SK-N-SH (cell line): Measurements from ENCODE around the gene CSPG4. TPM values are rescaled to one million over a fixed set of nuclear protein-coding genes. Genes with fewer than 3 reads are reported as not detected.

ENCODE experiments used
- CTCF ChIA-PET: fragments of 300-600, 350-600 bp; formaldehyde crosslinking; extraction: SDS; loops from one replicate; lab custom pipeline; 2021; lab: Yijun Ruan, JAX
- POLR2A ChIA-PET: fragments of 350-600 bp; sonication (Branson Sonifier 250); formaldehyde crosslinking; extraction: SDS; loops from one replicate; lab custom pipeline; 2020; ENCODE audit warnings: antibody characterized with exemption, inconsistent platforms; lab: Yijun Ruan, JAX
- DNase-seq: peaks from one replicate; pipeline ENCODE4 v3.0.0; 2012
- H2AFZ ChIP-seq: fragments of 200-600 bp; sonication (generic); 2 replicates; pipeline ENCODE4 v1.8.1; 2016; ENCODE audit warnings: antibody characterized with exemption, mild to moderate bottlenecking, low read depth
- H3F3A ChIP-seq: fragments of 200-600 bp; sonication (generic); replicated peaks from 2 replicates; pipeline ENCODE3; 2016; ENCODE audit warnings: antibody characterized with exemption, mild to moderate bottlenecking; ENCODE audit not compliant: insufficient read depth
- H3K27ac ChIP-seq, 2 experiments: fragments of 200-500 bp in 1 of 2; fragments of 200-600 bp in 1 of 2; sonication (Bioruptor generic) in 1 of 2; sonication (generic), shearing (Covaris generic) in 1 of 2; 2 replicates each; pipeline versions ENCODE4 v1.5.1 to v1.6.1; 2014 to 2016; ENCODE audit warnings: low read depth in 2 of 2, inconsistent platforms in 1 of 2, low read length in 1 of 2, mild to moderate bottlenecking in 1 of 2, mixed read lengths in 1 of 2
- H3K27me3 ChIP-seq: fragments of 200-600 bp; sonication (generic), shearing (Covaris generic); 2 replicates; pipeline ENCODE4 v1.6.1; 2016; ENCODE audit warnings: mixed run types; ENCODE audit not compliant: insufficient read depth
- H3K36me3 ChIP-seq, 2 experiments: fragments of 200-500 bp in 1 of 2; fragments of 200-600 bp in 1 of 2; sonication (Bioruptor generic) in 1 of 2; sonication (generic) in 1 of 2; replicated peaks in 1 of 2; 2 replicates each; pipeline versions ENCODE3 to v1.5.1; 2014 to 2016; ENCODE audit warnings: low read length in 1 of 2, mild to moderate bottlenecking in 1 of 2; ENCODE audit not compliant: insufficient read depth in 2 of 2, control insufficient read depth in 1 of 2
- H3K4me1 ChIP-seq, 2 experiments: fragments of 200-500 bp in 1 of 2; fragments of 200-600 bp in 1 of 2; sonication (Bioruptor generic) in 1 of 2; sonication (generic), shearing (Covaris generic) in 1 of 2; 2 replicates each; pipeline versions ENCODE4 v1.5.1 to v1.6.1; 2014 to 2016; ENCODE audit warnings: low read depth in 1 of 2, low read length in 1 of 2, mixed run types in 1 of 2; ENCODE audit not compliant: insufficient read depth in 2 of 2, control insufficient read depth in 1 of 2
- H3K4me2 ChIP-seq: fragments of 200-600 bp; sonication (generic), shearing (Covaris generic); 2 replicates; pipeline ENCODE4 v1.6.1; 2017; ENCODE audit warnings: mixed run types
- H3K4me3 ChIP-seq, 2 experiments: fragments of 200-500 bp in 1 of 2; fragments of 200-600 bp in 1 of 2; sonication (Bioruptor generic) in 1 of 2; sonication (generic), shearing (Covaris generic) in 1 of 2; 2 replicates each; pipeline versions ENCODE4 v1.5.1 to v1.8.1; 2014 to 2016; ENCODE audit warnings: low read depth in 2 of 2, inconsistent platforms in 1 of 2, low read length in 1 of 2, mild to moderate bottlenecking in 1 of 2, mixed read lengths in 1 of 2, moderate library complexity in 1 of 2
- H3K79me2 ChIP-seq: fragments of 200-600 bp; sonication (generic); 2 replicates; pipeline ENCODE4 v1.8.1; 2017; ENCODE audit warnings: mild to moderate bottlenecking; ENCODE audit not compliant: insufficient read depth
- H3K9ac ChIP-seq: fragments of 200-600 bp; sonication (generic); 2 replicates; pipeline ENCODE4 v1.6.1; 2017; ENCODE audit warnings: mixed run types
- H3K9me2 ChIP-seq: fragments of 200-600 bp; sonication (generic); 2 replicates; pipeline ENCODE4 v1.6.1; 2017; ENCODE audit warnings: mixed run types
- H3K9me3 ChIP-seq: fragments of 200-600 bp; sonication (generic); 2 replicates; pipeline ENCODE4 v1.6.1; 2017; ENCODE audit warnings: mixed run types, mild to moderate bottlenecking, moderate library complexity
- H4K20me1 ChIP-seq: fragments of 200-600 bp; sonication (generic); 2 replicates; pipeline ENCODE4 v1.6.1; 2017; ENCODE audit warnings: mild to moderate bottlenecking, mixed run types; ENCODE audit not compliant: insufficient read depth
- CHD2 ChIP-seq: fragments of 150-350 bp; IDR thresholded peaks from 2 replicates; pipeline ENCODE4 v1.6.1; 2018; ENCODE audit warnings: low read length; ENCODE audit not compliant: partially characterized antibody
- ELF1 ChIP-seq: IDR thresholded peaks from 2 replicates; pipeline ENCODE4 v1.4.0; 2012
- EZH2phosphoT487 ChIP-seq: fragments of 200-600 bp; sonication (generic); IDR thresholded peaks from 2 replicates; pipeline ENCODE4 v1.6.1; 2017; ENCODE audit warnings: low read depth, mixed run types, mild to moderate bottlenecking, antibody characterized with exemption, moderate library complexity, borderline replicate concordance
- FOXM1 ChIP-seq: IDR thresholded peaks from 2 replicates; pipeline ENCODE4 v1.4.0; 2012; ENCODE audit warnings: low read depth, mild to moderate bottlenecking
- JUND ChIP-seq: IDR thresholded peaks from 2 replicates; pipeline ENCODE4 v1.4.0; 2012
- MEF2A ChIP-seq: IDR thresholded peaks from 2 replicates; pipeline ENCODE4 v1.4.0; 2012; ENCODE audit warnings: low read depth, borderline replicate concordance
- PBX3 ChIP-seq: IDR thresholded peaks from 2 replicates; pipeline ENCODE4; 2012
- POLR2AphosphoS5 ChIP-seq: IDR thresholded peaks from 2 replicates; pipeline ENCODE4 v1.6.1; 2012; ENCODE audit warnings: low read depth, low read length
- RAD21 ChIP-seq: IDR thresholded peaks from 2 replicates; pipeline ENCODE4 v1.6.1; 2012; ENCODE audit warnings: mild to moderate bottlenecking, low read length
- RCOR1 ChIP-seq: fragments of 150-350 bp; IDR thresholded peaks from 2 replicates; pipeline ENCODE4 v1.6.1; 2017; ENCODE audit warnings: antibody characterized with exemption, low read length
- RFX5 ChIP-seq: IDR thresholded peaks from 2 replicates; pipeline ENCODE4 v1.6.1; 2012; ENCODE audit warnings: mild to moderate bottlenecking, improper control_type of control experiment, low read length
- RXRA ChIP-seq: IDR thresholded peaks from 2 replicates; pipeline ENCODE4 v1.4.0; 2012; ENCODE audit warnings: low read depth, mild to moderate bottlenecking, borderline replicate concordance
- SMC3 ChIP-seq: IDR thresholded peaks from 2 replicates; pipeline ENCODE4 v1.6.1; 2012; ENCODE audit warnings: low read depth, low read length, improper control_type of control experiment
- TCF12 ChIP-seq: IDR thresholded peaks from 2 replicates; pipeline ENCODE4 v1.4.0; 2012
- WGBS: methylation state at CpG from one replicate; pipeline ENCODE4 v1.1.6; 2017; ENCODE audit warnings: low lambda C conversion rate; 5-methylcytosine and 5-hydroxymethylcytosine counted together
- polyA plus RNA-seq, 3 experiments: library from polyadenylated mRNA; depleted of rRNA; stranded (reverse); fragments of >200 nt; gene quantifications; 2 replicates each; pipeline ENCODE4 v1.2.3, GENCODE V29; 2012
- TF ChIP-seq, protein P1 (sequence below): fragments of 200-600 bp; sonication (generic); IDR thresholded peaks from 2 replicates; pipeline ENCODE4 v1.6.1; 2017; ENCODE audit warnings: antibody characterized with exemption, mild to moderate bottlenecking, moderate library complexity
- TF ChIP-seq, protein P2 (sequence below): IDR thresholded peaks from 2 replicates; pipeline ENCODE4 v1.4.0; 2012; ENCODE audit warnings: low read depth, borderline replicate concordance
- TF ChIP-seq, protein P3 (sequence below): fragments of 150-350 bp; IDR thresholded peaks from 2 replicates; pipeline ENCODE4 v1.6.1; 2017; ENCODE audit warnings: antibody characterized with exemption, low read length, low read depth, borderline replicate concordance

Gene CSPG4
- polyA plus RNA-seq, 1 of the 3 experiments (the other 2 are of a cell fraction), result 0.35 TPM

DNA sequence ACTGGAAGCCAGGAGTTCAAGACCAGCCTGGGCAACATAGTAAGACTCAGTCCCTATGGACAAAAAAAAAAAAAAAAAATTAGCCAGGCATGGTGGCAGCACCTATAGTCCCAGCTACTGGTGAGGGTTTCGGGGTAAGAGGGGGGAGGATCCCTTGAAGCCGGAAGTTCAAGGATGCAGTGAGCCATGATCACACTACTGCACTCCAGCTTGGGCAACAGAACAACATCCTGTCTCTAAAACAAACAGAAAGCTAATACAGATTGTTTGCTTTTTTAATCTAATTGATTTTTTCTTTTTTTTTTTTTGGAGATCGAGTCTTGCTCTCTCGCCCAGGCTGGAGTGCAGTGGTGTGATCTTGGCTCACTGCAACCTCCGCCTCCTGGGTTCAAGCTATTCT, 71.0 kb downstream of the CSPG4 start (continued):
- TF ChIP-seq, protein P1, sequence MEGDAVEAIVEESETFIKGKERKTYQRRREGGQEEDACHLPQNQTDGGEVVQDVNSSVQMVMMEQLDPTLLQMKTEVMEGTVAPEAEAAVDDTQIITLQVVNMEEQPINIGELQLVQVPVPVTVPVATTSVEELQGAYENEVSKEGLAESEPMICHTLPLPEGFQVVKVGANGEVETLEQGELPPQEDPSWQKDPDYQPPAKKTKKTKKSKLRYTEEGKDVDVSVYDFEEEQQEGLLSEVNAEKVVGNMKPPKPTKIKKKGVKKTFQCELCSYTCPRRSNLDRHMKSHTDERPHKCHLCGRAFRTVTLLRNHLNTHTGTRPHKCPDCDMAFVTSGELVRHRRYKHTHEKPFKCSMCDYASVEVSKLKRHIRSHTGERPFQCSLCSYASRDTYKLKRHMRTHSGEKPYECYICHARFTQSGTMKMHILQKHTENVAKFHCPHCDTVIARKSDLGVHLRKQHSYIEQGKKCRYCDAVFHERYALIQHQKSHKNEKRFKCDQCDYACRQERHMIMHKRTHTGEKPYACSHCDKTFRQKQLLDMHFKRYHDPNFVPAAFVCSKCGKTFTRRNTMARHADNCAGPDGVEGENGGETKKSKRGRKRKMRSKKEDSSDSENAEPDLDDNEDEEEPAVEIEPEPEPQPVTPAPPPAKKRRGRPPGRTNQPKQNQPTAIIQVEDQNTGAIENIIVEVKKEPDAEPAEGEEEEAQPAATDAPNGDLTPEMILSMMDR, result no peak
- no peak for TF ChIP-seq PBX3
- TF ChIP-seq RCOR1, result no peak

GRCh38 chr15:75641179-75641503, 71.5 kb downstream of the CSPG4 start:
- no peak for DNase-seq
- Histone ChIP-seq H3K27me3 (no peaks in the 10 kb centered on the region), H3K36me3 (peaks cover 0 to 5% of the 10 kb centered on the region in 2 experiments), H3K9me3 (no peaks in the 10 kb centered on the region), H3K79me2 (peaks cover 45% of the 10 kb centered on the region), H3K27ac (peak overlapping the region; percentile 87 to 92; a peak in 3 of 4 replicates), H3K4me1 (peaks cover 11% of the 10 kb centered on the region in 2 experiments; a peak in 2 of 4 replicates), H3K9ac (peak overlapping the region; percentile 83), H3K4me2 (peak overlapping the region; percentile 91), H3K9me2 (no peaks in the 10 kb centered on the region), H2AFZ (peak overlapping the region; percentile 61; the same call in 1 of the 2 replicates), H3F3A (peaks cover 31% of the 10 kb centered on the region), H4K20me1 (peaks cover 20% of the 10 kb centered on the region), H3K4me3 (peak overlapping the region in 1 of 2 experiments; percentile 76; a peak in 2 of 4 replicates)
- TF ChIP-seq MEF2A (no peak), RFX5 (no peak), TCF12 (no peak)
- TF ChIP-seq, protein P1, result no peak
- 50% methylated on average over 4 of the region's 4 CpGs for WGBS
- ChIA-PET POLR2A (interaction anchor here (1.9 to 2.5 kb wide), 4 partner anchors 15 to 273 kb away, joined by 10 to 31 read pairs (median 16); partner anchors contain the start of genes MAN2C1 and SNUPN), CTCF (interaction anchor here (1.0 to 4.0 kb wide), 12 partner anchors 10 to 273 kb away, joined by 3 to 27 read pairs (median 4); partner anchors contain the start of genes MAN2C1, SIN3A and SNUPN)

DNA sequence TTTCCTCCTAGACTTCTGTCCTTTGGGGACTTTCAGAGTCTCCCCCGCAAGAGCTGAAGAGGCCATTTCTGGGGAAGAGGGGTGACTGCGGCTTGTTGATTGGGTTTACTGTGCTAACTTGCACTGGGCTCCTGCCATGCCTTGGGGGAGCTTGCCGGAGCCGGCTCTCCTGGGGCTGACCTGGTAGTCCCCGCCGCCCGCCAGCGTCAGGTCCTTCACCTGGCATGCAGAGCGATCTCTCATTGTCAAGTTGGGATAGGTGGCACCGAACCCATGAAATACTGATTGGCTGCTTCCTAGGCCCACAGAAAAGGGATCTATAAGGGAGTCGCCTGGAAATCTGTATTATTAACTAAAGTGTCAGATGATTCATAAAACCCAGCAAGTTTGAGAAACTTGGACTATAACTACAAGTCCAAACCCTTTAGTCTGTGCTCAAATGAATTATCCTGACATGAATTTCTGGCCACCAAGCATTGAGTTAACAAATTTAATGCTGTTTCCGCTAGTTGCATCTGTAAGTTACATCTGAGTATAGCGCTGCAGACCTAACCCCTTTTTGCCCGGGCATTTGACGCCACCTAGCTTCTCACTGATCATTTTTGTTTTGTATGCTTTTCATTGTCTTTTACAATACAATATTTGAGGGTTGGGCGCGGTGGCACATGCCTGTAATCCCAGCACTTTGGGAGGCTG, 72.0 kb downstream of the CSPG4 start:
- ChIA-PET CTCF (interaction anchor here (0.9 to 4.0 kb wide), 20 partner anchors 10 to 272 kb away, joined by 3 to 27 read pairs (median 4); partner anchors contain the start of genes MAN2C1, PTPN9, SIN3A and SNUPN), POLR2A (interaction anchor here (1.1 to 2.5 kb wide), 10 partner anchors 10 to 272 kb away, joined by 3 to 31 read pairs (median 6); partner anchors contain the start of genes MAN2C1, PTPN9, SIN3A and SNUPN)
- peak; percentile 62 for DNase-seq
- Histone ChIP-seq H3K27ac (peak overlapping the region; percentile 87 to 92), H4K20me1 (peaks cover 20% of the 10 kb centered on the region), H3K4me2 (peak overlapping the region; percentile 91), H3F3A (peaks cover 31% of the 10 kb centered on the region), H3K4me1 (peaks cover 11% of the 10 kb centered on the region in 2 experiments; a peak in 2 of 4 replicates), H3K9me2 (no peaks in the 10 kb centered on the region), H2AFZ (peak overlapping the region; percentile 61), H3K4me3 (peak overlapping the region; percentile 71 to 76), H3K36me3 (peaks cover 0 to 5% of the 10 kb centered on the region in 2 experiments), H3K27me3 (no peaks in the 10 kb centered on the region), H3K79me2 (peaks cover 45% of the 10 kb centered on the region), H3K9ac (peak overlapping the region; percentile 83), H3K9me3 (no peaks in the 10 kb centered on the region)
- 2% methylated on average over 16 of the region's 17 CpGs for WGBS
- TF ChIP-seq RXRA, result no peak
- TF ChIP-seq FOXM1, result no peak
- TF ChIP-seq POLR2AphosphoS5, result no peak
- TF ChIP-seq EZH2phosphoT487, result no peak
- peak; percentile 64 for TF ChIP-seq CHD2
- no peak for TF ChIP-seq ELF1
- TF ChIP-seq, protein P2, sequence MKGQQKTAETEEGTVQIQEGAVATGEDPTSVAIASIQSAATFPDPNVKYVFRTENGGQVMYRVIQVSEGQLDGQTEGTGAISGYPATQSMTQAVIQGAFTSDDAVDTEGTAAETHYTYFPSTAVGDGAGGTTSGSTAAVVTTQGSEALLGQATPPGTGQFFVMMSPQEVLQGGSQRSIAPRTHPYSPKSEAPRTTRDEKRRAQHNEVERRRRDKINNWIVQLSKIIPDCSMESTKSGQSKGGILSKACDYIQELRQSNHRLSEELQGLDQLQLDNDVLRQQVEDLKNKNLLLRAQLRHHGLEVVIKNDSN, result no peak
- TF ChIP-seq JUND, result no peak
- no peak for TF ChIP-seq RFX5
- peak; percentile 25; the same call in 1 of the 2 replicates for TF ChIP-seq SMC3
- TF ChIP-seq RAD21, result peak; percentile 77
- TF ChIP-seq, protein P3, sequence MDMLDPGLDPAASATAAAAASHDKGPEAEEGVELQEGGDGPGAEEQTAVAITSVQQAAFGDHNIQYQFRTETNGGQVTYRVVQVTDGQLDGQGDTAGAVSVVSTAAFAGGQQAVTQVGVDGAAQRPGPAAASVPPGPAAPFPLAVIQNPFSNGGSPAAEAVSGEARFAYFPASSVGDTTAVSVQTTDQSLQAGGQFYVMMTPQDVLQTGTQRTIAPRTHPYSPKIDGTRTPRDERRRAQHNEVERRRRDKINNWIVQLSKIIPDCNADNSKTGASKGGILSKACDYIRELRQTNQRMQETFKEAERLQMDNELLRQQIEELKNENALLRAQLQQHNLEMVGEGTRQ, result no peak
